Femur (tissue), 1 donor: ENCODE measurements around the gene LTBP1.

Experiments
- DNase-seq: peaks from one replicate; pipeline ENCODE4 v3.0.0-alpha.2; 2017

Gene LTBP1

GRCh38 chr2:33277002-33277426 lies 330.3 kb downstream of the LTBP1 start:
- peak; percentile 50 for DNase-seq

- DNase-seq, result peak; percentile 55
These were observed 331.6 kb downstream of the LTBP1 start for GRCh38 chr2:33278245-33278943.

DNA sequence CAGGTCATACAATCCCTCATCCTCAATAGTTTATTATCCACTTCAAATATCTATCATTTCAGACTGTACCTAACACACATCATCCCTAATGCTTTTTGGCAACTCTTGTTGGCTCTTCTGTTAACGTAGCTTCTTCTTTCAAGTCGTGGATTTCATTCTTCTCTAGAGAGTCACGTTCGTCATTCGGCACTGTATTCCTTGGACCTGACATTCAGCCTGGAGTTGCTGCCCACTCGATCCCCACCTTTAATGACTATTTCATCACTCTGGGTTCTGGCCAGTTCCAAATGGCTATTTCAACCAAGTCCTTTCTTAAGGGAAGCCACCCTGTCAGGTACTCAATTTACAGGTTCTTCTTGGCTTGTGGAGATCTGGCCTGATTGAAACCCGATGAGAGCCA lies 337.5 kb downstream of the LTBP1 start:
- no peak for DNase-seq

DNA sequence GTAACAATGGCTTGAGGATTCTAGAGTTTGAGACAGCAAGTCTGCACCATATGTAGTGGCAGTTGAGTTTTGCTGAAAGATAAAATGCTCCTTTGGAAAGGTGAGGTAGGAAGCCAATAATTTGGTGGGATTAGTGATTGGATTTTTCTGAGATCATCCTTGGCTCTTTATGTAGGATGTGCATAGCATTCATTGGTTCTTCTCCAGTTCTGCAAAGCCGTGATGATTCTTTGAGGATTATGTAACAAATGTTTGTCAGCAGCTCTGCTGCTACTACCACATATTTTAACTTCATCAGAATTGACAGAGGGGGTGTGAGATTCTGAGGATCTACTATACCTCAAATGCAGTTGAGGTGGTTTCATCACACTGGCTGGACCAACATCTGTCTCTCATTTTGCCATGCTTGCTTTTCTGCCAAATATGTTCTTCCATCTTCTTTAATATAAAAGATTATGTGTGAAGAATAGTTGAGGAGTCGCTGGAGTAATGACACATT lies 340.8 kb downstream of the LTBP1 start:
- DNase-seq, result no peak

GRCh38 chr2:33288011-33288410 lies 341.3 kb downstream of the LTBP1 start:
- no peak for DNase-seq

DNA sequence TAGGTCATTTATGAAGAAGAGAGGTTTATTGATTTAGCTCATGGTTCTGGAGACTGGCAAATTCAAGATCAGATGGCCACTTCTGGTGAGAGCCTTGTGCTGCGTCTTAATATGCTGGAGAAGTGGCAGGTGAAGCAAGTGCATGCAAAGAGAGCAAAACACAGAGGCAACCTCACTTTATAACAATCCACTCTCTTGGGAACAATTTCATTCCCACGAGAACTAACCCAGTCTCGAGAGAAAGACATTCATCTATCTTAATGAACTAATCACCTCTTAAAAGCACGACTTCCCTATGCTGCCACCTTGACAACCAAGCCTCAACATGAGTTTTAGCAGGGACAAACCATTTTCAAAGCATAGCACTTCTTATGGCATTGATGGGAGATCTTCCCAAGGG lies 343.2 kb downstream of the LTBP1 start:
- no peak for DNase-seq

DNA sequence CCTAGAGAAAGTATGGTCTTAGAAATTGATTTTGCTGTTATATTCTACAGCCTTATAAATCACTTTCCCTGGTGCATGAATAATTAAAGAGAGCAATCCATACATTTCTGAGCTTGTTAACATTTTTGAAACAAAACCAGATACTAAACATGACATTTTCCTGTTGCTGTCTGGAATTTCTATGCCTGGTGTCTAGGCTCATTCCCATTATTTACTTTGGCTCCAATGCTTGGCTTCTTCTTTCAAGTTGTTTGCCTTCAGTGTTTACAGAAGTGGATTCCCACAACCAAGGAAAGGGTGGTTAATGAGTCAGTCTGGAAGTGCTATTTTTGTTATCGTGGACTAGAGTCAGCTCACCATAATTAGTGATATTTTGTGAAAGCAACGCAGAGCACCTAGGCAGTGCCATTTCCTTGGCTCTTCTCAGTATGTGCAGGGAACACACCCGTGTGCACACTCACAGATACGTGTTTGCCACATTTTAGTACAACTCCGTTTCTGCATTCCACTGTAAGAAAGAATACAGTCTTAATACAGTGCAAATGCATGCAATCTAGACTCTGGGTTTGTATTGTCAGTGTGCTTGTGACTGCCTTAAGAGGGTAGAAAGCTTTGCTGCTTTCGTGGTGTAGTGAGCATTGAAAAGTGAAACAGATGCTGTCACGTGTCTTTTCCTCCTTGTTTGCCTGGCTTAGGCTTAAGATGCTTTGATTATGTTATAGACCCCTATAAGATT lies 344.7 kb downstream of the LTBP1 start:
- no peak for DNase-seq

DNA sequence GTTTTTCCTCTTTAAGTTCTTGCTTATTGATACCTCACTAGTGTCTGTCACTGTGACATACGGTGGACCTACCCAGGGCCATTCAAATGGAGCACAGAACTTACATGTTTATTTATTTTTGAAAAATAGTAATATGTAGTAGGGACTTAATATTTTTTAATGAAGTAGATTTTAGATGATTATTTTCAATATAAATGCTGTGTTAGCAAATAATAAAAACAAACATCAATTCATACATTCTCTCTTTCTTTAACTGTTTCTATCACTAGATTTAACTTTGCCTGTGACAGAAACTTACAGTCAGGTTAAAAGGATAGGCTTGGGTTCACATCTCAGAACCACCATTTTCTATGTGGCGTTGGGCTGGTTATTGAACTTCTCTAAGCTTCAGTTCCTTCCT lies 345.3 kb downstream of the LTBP1 start:
- no peak for DNase-seq

DNA sequence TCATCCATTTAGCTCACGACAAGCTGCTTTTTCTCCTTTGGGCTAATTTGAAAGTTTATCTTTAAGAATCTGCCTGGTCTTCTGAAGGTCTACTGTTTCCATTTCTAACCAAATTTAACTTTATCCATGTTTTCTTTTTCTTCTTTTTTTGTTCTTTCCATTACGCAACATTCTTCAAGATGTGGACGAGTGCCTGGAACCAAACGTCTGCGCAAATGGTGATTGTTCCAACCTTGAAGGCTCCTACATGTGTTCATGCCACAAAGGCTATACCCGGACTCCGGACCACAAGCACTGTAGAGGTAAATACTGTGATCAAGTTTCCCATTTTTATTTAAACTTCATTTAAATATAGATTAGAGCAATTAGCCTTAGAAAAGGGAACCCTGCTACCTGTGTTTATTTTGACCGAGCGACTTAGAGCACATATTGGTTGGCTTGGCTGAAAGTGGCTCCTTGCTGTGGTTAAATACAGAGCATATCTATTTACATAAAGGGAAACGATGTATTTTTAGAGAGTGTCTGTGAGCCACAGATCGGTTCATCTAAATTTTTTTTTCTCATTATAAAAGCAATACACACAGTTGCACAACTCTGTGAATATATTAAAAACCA lies 346.3 kb downstream of the LTBP1 start:
- DNase-seq, result no peak

DNA sequence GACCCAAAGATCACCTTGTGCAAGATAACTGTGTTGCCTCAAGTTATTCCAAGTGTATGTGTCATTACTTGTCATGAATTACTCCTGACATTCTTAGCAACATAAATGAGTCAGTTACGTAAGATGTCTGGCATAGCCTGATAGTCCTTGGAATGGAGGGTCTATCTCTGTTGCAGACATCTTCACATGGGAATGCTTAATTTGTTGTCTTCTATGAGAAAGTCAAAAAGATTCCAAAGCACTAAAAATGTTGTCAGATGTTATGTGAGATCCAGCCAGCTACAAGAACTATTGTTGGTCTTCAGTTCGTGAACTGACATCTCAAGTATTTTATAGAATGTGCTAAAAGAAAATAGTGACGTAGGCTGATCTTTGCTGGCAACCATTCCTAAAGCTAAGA lies 351.5 kb downstream of the LTBP1 start:
- DNase-seq, result no peak

GRCh38 chr2:33301355-33301754 lies 354.6 kb downstream of the LTBP1 start:
- DNase-seq, result no peak

GRCh38 chr2:33302348-33302747 lies 355.6 kb downstream of the LTBP1 start:
- no peak for DNase-seq

- DNase-seq, result no peak
These were observed 357.5 kb downstream of the LTBP1 start for GRCh38 chr2:33304032-33304864.

DNA sequence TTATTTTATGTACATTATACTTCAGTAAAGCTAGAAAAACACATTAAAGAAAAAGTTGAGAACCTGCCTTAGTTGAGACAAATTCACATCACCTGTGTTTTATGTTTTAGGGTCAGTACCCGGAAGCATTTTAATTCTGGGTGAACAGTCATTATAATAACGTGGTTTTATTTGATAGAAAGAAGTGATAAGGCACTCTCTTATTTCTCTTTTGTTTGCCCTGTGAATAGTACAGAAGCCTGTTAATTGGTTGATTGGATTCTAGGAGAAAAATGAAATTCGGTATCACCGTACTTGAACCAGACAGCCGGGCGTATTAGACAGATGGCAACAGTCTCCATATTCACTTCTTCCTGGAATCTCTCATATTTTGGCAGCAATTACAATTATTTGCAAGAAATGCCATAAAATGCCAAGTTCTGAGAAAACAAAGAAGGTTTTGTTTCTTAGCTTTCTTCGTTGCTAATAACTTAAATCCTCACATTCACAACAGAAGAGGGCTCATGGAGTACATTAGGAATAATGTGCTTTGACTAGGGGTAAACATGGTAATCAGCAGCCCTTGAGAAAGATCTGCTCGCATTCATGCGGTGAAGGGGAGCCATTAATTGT lies 361.0 kb downstream of the LTBP1 start:
- no peak for DNase-seq

DNA sequence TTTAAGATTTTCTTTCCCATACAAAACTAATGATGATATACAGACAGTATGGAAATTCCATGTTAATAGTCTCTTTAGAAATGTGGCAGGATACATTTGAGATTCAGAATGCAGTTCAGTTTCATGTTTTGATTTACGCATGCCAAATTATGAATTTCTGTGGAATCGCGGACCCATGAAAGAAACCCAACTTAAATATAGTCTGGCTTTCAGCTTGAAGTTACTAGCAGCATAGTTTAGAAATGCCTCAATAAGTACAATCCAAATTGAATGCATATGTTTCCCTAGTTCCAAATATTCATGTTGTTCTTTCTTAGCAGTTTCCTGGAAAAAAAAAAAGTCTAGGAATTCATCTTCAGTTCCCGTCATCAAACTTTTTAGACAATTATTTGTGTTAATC lies 365.6 kb downstream of the LTBP1 start:
- DNase-seq, result no peak

DNA sequence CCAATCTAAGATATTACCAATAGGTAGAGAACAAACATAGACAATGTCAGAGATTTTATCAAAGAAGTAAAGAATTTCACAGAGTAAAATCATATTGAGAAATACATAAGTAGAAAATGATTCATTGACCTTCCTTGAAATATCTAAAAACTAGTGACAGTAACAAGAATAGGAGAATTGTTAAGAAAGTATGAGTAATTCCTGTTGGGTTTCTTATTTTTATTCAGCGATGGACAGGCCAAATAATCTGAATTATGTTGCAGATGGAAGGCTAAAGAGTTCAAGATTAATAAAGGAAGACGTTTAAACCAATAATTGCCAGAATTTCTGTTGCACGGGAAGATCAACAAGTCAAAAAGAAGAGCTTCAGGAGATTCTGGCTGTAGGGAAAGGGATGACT lies 366.3 kb downstream of the LTBP1 start:
- no peak for DNase-seq

DNA sequence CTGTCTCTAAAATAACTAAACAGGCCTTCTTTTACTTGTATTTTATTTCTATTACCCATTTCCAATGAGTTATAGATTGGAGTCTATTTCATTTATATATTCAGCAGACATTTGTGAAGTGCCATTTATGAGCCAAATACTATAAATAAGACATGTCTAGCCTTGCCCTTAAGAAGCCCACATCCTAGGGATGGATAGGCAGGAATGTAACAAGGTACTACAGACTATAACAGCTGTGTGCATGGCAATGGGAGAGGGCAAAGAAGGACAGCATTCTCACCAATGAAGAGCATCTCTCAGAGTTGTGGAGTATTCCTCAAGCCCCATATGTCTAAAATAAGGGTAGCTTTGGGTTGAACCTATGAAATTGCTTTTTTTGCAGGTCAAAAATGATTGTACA lies 367.8 kb downstream of the LTBP1 start:
- DNase-seq, result no peak

DNA sequence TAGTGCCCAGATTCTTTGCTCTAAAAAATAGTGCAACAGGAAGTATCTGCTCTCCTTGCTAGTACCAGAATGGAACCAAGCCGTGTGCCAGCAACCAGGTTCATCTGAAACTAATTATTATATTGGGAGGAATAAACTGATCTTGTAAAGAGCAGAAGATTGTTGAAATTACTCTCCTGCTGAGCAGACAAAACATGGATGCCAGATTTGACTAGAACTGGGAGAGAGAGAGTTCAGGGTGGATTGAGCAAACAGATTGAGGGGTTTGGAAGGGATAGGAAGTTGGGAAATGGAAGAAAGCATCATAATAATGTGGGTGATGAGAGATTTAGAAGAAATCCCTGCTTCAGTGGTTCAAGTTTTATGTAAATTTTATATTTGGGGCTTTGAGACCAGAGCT lies 369.6 kb downstream of the LTBP1 start:
- no peak for DNase-seq

DNA sequence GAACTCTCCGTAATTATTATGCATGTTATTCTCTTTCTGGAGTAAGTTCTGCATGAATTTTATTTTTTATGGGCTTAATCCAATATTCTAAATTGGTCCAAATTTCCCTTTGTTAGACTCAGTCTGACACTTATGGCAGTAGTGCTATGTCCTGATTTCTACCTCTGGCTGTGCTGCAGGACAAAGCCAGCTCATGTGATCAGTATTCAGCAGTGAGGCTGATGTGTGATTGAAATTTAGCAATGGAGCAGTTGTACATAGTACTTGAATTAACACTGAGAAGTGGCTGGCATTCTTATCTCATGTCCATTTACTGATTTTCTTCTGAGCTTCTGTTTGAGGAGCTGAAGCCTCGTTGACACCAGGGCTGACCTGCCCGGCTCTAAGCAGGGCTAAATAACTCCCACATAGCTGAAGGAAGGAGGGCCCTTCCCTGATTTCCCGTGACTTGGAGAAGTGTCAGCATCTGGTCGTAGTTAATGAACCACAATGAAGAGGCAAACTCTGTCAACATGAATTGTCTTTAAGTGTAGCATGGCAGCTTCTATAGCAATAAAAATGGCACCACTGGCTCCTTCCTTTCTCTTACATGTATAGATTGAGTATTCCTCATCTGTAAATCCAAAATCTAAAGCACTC lies 370.7 kb downstream of the LTBP1 start:
- DNase-seq, result no peak

DNA sequence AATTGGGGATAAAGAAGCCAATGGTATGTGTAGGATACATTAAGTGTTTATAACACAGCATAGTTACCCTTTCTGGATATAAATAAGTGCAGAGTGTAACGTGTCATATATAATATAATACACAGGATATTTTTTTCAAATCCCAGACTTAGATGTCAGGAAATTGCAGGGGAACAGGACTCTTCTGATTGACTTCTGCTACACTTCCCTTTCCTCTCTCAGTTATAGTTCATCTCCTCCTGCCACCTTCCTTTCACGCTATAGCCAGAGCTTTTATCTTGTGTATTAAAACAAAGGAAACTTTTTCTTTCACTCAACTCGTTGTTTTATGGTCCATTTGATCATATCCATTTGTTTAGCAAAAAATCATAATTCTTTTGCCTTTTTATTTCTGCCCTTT lies 371.7 kb downstream of the LTBP1 start:
- DNase-seq, result no peak

DNA sequence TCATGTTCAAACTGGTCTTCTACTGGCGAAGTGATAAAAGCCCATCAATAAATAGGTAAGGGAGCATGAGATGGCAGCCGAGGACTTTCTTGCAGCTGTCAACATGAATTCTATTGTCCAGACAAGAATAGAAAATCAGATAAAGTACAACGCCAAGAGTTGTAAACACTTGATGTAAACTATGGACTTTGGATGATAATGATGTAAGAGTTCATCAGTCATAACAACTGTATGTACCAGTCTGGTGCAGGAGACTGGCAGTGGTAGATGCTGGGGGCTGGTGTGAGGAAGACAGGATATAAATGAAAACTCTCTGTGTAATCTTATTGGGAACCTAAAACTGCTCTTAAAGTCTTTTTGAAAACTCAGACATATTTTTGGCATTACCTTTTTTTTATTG lies 373.8 kb downstream of the LTBP1 start:
- DNase-seq, result no peak

DNA sequence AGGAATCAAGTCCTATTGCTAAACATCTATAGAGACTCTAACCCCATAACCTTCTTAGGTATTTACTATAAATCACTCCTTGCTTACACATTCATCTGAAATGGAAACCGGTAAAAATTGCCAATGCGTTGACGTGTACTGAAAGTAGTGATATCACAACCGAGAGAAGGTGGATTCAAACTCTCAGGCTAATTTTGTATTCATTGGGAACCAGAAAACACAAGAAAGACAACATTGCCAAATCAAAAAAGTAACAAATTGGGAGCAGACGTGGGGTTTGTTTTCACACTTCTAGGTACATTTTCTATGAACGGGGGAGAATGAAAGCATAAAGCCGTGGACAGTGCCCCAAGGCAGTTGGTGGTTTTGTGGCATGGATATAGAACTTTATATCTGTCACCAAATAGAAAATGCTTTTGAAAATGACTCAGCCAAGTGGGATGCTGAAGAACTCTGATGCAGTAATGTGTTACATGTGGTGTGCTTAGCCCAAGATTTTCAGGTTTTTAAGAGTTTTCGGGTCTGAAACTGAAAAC lies 374.6 kb downstream of the LTBP1 start:
- no peak for DNase-seq
